ENCODE measurements around the gene PMIS2.

PMIS2 gene

GRCh38 chr19:35556846-35557538 is 29.0 kb upstream of the PMIS2 start:
- DNase-seq (ENCODE audit: low spot score): no peak

DNA sequence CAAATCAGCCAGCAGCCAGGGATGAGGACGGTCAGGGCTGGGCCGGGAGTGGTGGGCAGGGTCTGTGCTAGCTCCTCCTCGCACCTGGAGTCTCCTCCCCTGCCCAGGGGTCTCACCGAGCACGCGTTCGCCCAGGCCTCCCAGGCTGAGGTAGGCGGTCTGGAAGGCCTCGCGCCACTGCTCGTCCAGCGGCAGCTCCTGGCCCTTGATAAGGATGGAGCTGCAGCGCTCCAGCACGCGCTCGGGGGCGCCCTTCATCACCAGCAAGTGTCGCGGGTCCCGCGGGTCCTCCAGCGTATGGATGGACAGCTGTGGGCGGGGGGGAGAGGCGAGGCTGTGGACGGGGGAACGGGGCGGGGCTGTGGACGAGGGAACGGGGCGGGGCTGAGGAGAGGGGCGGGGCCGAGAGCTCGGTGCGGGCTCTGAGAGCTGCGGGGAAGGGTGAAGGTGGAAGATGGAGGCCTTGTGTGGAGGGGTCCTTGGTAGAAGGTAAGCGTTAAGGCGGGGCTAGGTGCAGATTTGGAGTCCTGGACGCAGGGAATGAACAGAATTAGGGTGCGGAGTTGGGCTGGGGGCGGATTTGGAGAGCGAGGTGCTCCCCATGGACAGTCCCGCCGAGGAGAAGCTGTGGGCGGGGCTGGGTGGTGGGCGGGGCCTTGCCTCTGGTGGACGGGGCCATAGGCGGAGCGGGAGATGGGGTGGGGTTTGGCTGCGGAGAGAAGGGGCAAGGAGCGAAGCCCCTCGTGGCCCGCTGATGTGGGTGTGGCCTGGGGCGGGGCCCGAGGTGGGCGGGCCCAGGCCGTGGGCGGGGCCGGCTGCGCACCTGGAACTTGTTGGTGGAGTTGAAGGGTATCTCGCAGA is 28.2 kb upstream of the PMIS2 start:
- DNase-seq (ENCODE audit: low spot score): peak; percentile 47

DNA sequence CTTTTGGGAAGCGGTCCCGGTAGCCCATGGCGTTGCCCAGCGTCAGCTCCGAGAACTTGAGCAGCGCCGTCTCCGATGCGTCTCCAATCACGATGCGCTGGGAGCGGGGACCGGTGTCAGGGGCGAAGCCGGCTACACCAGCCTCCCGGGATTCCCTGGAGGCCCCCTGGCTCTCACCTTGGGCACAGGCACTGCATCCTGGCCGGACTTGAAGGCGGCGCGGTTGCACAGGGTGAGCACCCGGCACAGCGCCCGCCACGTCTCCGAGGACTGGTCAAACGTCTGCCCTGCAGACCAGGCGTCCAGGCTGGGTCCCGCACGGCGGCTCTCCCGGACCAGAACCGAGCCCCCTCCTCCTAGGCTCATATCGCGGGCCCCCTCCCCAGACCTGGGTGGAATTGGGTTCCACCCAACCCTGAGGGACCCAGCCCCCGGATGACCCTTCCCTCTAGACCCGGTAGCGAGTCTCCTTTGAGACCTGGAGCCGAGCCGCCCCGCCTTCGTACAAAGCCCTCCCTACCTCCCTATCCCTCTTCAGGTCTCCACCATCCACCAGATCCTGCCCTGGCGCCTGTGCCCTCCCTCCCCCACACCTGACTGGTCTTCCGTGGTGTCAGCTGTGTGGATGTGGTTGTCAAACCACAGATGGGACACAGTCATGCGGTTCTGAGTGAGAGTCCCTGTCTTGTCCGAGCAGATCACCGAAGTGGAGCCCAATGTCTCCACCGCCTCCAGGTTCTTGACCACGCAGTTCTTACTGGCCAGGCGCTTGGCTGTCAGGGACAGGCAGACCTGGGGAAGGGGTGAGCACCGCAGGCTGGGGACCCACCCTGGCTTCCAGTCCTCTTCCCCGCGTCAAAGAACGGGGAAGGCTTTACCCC is 27.3 kb upstream of the PMIS2 start:
- DNase-seq (ENCODE audit: low spot score): peak; percentile 4

DNA sequence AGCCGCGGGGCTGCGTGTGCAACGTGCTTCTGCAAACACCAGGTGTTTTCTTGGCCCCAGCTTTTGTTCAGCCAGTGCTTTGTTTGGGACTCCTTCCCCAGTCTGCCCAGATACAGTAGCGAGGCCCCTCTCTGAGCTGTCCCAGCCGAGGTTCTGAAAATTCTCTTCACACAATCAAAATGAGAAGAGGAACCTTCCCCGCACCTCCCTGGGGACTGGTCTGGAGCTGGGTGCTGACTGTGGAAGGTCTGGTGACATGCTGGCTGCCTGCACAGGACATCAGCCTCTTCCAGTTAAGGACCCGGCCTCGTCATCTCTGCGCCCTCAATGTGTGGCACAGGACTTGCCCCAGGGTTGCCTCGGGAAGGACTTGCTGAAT is 26.7 kb upstream of the PMIS2 start:
- DNase-seq (ENCODE audit: low spot score): peak; percentile 21

DNA sequence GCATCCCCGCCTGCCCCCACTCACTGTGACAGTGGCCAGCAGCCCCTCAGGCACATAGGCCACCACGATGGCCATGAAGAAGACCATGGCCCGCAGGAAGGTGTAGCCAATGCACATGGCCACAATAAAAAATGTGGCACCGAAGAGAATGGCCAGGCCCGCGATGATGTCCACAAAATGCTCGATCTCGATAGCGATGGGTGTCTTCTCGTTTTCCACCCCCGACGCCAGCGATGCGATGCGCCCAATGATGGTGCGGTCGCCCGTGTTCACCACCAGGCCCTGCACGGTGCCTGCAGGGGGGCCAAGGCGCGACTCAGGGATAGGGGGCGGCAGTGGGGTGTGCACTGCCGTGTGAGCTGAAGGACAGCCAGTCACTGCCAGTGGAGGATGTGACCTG is 26.2 kb upstream of the PMIS2 start:
- DNase-seq (ENCODE audit: low spot score): peak; percentile 1

DNA sequence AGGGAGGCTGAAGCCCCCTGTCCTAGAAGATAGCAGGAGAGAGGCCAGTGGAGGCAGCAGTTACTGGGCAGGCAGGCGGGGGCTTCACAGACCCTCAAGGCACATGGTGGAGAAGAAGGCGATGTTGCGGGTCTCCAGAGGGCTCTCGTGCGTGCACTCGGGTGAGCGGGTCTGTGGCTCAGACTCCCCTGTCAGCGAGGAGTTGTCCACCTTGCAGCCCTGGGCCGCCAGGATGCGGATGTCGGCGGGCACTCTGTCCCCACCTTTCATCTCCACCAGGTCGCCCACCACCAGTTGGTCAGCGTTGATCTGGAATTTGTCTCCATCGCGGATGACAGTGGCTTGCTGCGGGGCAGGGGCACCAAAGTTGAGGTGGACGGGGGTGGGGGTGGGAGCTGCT is 25.7 kb upstream of the PMIS2 start:
- no peak for DNase-seq (ENCODE audit: low spot score)

GRCh38 chr19:35560677-35561076 is 25.3 kb upstream of the PMIS2 start:
- no peak for DNase-seq (ENCODE audit: low spot score)

GRCh38 chr19:35561436-35561835 is 24.5 kb upstream of the PMIS2 start:
- DNase-seq (ENCODE audit: low spot score): peak; percentile 0

DNA sequence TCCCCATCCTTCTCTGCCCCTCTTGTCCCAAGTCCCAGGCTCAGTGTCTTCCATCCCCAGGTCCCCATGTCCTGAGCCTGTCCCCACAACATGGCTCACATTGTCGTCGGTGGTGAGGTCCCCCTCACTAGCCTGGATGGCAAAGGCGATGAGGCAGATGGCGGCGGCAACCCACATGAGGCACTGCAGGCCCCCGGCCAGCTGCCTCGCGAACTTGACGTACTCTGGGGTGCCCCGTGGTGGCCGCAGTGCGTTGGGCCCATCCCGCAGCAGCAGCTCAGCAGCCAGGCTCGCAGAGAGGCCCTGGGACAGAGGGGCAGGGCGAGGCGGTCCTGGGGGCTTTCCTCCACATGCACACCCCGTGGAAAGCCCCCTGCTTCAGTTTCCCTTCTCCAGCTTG is 23.6 kb upstream of the PMIS2 start:
- peak; percentile 2 for DNase-seq (ENCODE audit: low spot score)

DNA sequence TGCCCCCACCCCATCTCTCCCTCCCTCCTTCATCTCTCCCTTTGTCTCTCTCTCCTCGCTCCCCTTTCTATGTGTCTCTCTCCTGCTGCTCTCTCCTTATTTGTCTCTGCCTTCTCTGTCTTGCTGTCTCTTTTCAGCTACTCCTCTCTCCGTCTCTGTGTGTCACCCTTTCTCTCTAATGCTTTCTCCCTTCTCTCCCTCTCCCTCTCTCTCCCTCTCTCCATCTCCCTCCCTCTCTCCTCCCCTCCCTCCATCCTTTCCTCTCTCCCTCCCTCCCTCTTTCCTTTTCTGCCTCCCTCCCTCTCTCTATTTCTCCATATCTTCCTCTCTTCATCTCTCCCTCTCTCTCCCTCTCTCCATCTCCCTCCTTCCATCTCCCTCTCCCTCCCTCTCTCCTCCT is 23.2 kb upstream of the PMIS2 start:
- DNase-seq (ENCODE audit: low spot score): no peak

DNA sequence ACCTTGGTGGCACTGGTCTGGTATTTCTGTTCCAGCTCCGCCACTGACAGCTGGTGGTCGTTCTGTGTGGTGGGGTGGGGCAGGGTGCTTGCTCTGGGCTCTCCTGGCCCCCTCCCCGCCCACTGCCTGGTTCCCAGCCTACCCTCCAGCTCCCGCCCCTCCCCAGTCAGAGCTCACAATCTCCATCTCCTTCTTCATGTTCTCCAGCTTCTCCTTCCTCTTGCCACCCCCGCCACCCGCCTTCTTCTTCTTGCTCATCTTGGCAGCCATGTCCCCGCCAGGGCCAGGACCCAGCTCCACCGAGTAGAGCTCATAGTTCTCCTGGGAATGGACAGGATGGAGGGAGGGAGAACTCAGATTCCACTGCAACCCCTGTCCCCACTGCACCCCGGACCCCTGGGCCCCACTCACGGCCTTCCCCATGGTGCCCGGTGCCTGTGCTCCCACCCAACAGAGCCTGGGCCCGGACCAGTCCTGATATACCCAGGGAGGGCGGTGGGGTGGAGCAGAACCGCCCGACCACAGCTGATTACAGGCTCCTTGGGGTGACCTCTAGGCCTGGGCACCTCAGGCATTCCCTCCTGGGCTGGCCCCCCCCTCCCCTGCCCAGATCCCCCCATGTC is 22.7 kb upstream of the PMIS2 start, which contains the start of gene ATP4A:
Gene ATP4A (minus strand): TSS at position 452 of the 623 bp plus-strand sequence. CDS start 29 bp downstream, at position 423.
- no peak for DNase-seq (ENCODE audit: low spot score)

- DNase-seq (ENCODE audit: low spot score): no peak
Observed at GRCh38 chr19:35565016-35565856, 20.7 kb upstream of the PMIS2 start.

DNA sequence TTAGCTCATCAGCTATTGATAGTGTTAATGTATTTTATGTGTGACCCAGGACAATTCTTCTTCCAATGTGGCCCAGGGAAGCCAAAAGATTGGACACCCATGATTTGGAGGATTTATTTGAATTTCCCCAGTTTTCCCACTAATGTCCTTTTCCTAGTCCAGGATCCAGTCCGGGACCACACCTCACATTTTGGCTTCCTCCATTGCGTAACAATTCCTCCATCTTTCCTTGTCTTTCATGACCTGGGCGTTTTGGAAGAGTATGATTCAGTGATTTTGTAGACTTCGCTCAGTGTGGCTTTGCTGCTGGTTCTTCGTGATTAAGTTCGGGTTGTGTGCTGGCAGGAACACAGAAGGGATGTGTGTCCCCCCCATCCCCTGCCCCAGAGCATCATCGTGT is 19.2 kb upstream of the PMIS2 start:
- peak; percentile 1 for DNase-seq (ENCODE audit: low spot score)

- no peak for DNase-seq (ENCODE audit: low spot score)
Observed at GRCh38 chr19:35569281-35569781, 16.6 kb upstream of the PMIS2 start.

- no peak for DNase-seq (ENCODE audit: low spot score)
Observed at GRCh38 chr19:35571406-35571965, 14.5 kb upstream of the PMIS2 start.

DNA sequence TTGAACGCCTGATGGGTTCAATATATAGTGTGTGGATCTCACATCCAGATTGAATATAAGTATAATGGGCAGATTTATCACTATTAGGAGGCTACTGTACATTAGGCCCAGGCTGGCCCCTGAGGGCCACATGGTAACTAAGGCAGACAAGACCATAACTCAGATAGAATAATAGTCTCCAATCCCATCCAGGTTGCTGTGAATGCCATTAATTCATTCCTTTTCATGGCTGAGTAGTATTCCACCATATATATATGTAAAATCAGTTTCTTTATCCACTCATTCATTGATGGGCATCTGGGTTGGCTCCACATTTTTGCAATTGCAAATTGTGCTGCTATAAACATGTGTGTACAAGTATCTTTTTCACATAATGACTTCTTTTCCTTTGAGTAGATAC is 8.1 kb upstream of the PMIS2 start:
- DNase-seq (ENCODE audit: low spot score): no peak

- DNase-seq (ENCODE audit: low spot score): no peak
Observed at GRCh38 chr19:35578707-35579106, 7.3 kb upstream of the PMIS2 start.

DNA sequence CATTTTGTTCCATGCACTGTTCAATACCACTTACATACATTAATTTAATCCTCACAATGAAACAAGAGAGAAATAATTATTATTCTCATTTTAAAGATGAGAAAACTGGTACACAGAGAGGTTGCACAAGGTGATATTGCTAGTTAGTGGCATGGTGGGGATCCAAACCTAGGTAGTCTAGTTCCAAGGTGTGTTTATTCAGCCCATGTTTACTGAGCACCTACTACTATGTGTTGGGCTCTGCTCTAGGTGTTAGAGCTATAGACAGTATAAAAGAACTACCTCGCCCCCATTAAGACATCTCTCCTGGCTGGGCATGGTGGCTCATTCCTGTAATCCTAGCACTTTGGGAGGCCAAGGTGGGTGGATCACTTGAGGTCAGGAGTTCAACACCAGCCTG is 3.2 kb upstream of the PMIS2 start:
- DNase-seq (ENCODE audit: low spot score): no peak

DNA sequence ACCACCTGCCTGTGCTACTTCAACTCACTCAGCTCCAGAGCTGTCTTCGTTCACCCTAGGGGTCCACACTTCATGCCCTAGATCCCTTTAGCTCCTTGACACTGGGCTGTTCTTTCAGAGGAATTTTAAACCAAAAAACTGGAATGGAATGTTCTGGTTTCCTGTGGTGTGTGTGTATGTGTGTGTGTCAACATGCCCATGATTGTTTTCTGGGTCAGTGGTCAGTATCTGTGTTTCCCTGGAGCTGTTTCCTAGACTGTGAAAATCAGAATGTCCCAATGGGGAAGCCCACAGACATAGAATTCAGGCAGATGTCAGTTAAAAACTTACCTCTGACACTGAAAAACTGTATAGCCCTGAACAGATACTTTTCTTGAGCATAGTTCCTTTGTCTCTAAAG is 1.3 kb downstream of the PMIS2 start:
- no peak for DNase-seq (ENCODE audit: low spot score)

DNA sequence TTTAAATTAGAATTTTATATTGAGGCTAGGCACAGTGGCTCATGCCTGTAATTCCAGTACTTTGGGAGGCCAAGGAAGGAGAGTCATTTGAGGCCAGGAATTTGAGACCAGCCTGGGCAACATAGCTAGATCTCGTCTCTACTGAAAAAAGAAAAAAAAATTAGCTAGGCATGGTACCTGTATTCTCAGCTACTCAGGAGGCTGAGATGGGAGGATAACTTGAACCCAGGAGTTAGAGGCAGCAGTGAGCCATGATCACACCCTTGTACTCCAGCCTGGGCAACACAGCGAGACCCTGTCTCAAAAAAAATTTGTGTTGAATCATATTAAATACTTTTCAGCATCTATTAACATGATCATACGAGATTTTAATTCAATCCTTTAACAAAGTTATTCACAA is 4.9 kb downstream of the PMIS2 start:
- no peak for DNase-seq (ENCODE audit: low spot score)

DNA sequence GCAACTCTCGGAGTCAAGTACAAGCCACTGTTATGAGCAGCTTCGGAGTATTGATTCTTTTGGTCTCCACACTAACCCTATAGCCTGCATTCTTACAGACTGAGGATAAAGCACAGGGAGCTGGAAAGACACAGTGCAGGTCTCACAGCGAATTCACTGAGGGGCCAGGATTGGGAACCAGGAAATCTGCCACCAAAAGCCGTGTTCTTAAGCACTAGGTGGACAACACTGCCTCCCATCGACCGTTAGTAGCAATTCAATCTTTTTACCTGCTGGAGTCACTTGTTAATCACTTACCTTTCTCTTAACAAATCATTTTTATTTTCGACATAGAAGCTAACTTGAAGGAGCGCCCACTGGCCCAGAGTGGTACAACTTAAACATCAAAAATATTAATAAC is 6.3 kb downstream of the PMIS2 start:
- DNase-seq (ENCODE audit: low spot score): no peak

Data from HuH-7.5 (cell line).